Upper lobe of right lung (tissue), 1 donor: Measurements from ENCODE around the gene ATP12A. TPM values are rescaled to one million over a fixed set of nuclear protein-coding genes. Genes with fewer than 3 reads are reported as not detected.

Source experiments
- ATAC-seq: fragments of 200-7000 bp; cut with Tn5 transposase; one replicate; pipeline ENCODE4 v1.9.1; 2020; ENCODE audit warnings: mild to moderate bottlenecking, moderate library complexity
- DNase-seq: peaks from one replicate; pipeline ENCODE4 v3.0.0-alpha.2; 2020
- H3K27ac ChIP-seq: fragments of 200-600 bp; one replicate; pipeline ENCODE4 v1.8.0; 2022
- H3K27me3 ChIP-seq: fragments of 200-600 bp; one replicate; pipeline ENCODE4 v1.8.0; 2022; ENCODE audit warnings: mild to moderate bottlenecking
- H3K36me3 ChIP-seq: fragments of 200-600 bp; one replicate; pipeline ENCODE4 v1.8.0; 2022
- H3K4me1 ChIP-seq: fragments of 200-600 bp; one replicate; pipeline ENCODE4 v1.8.0; 2022
- H3K4me3 ChIP-seq: fragments of 200-600 bp; one replicate; pipeline ENCODE4 v1.8.0; 2022; ENCODE audit warnings: mild to moderate bottlenecking
- H3K9me3 ChIP-seq: fragments of 200-600 bp; one replicate; pipeline ENCODE4 v1.8.0; 2022
- CTCF ChIP-seq: fragments of 200-600 bp; IDR thresholded peaks from one replicate; pipeline ENCODE4 v1.8.0; 2022; ENCODE audit warnings: antibody characterized with exemption
- intact Hi-C: fragments of 100-400 bp; cut with DNase I; formaldehyde crosslinking; loops from one replicate; pipeline ENCODE4 v1.11.0; 2022
- total RNA-seq: library from RNA; stranded (reverse); fragmentation: NEBNext Ultra II Directional; extraction: Animal tissue kit (Norgen Biotek cat#: 25700); gene quantifications from one replicate; pipeline ENCODE4 v1.2.1, GENCODE V29; 2021
- donor health status: DM: no; HTN: yes; CAD: no; lungs with severe emphysema.

ATP12A gene
- total RNA-seq, 1 donor from 2014 or later = not detected

DNA sequence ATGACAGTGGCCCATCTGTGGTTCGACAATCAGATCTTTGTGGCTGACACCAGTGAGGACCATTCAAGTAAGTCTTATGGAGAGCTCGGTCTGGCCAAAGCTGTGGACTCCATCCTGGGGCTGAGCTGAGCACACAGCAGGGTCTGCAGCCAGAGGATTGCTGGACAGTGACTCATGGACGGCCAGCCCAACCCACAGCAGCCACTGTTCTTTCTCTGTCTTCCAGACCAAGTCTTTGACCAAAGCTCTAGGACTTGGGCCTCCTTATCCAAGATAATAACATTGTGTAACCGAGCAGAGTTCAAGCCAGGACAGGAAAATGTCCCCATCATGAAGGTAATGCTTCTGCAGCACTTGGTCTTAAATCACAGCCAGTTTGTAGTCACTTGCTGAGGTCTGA, 12.4 kb downstream of the ATP12A start:
- H3K4me3 ChIP-seq = no peak overlapping the region
- DNase-seq (peak; percentile 22), ATAC-seq (peak; percentile 4)
- H3K9me3 ChIP-seq = no peaks in the 10 kb centered on the region
- H3K27me3 ChIP-seq = no peaks in the 10 kb centered on the region
- H3K27ac ChIP-seq = no peak overlapping the region
- intact Hi-C loops = no loop called here
- H3K36me3 ChIP-seq = no peaks in the 10 kb centered on the region
- TF ChIP-seq CTCF = no peak
- H3K4me1 ChIP-seq = no peaks in the 10 kb centered on the region

DNA sequence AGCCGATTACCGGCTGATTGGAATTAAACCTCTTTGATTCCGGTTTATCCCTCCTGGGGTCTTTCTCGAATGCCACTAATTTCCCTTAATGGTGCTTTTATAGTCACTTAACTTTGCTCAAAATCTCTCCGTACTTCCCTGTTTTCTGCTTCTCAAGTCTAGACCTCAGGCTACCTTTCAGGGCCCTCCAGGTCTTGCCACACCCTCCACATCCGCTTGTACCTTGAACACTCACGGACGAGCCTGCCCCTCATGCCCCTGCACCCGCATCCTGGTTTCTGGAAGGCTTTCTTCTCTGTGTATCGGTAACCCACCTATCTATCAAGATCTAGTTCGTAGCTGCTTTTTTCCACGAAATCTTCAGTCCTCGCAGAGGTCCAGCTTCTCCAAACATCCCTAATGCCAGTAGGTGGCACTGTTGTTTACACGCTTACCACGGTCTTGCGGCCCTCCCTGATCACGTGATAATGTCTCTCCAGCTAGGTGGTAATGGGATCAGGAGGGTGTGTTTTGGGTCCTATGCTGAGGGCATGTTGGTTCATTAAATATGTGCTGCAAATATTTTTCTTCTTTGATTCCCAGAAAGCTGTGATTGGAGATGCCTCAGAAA, 13.8 kb downstream of the ATP12A start:
- no peak overlapping the region for H3K4me3 ChIP-seq
- intact Hi-C loops = no loop called here
- peak; percentile 86 for ATAC-seq
- no peaks in the 10 kb centered on the region for H3K9me3 ChIP-seq
- no peak overlapping the region for H3K27ac ChIP-seq
- no peaks in the 10 kb centered on the region for H3K36me3 ChIP-seq
- no peaks in the 10 kb centered on the region for H3K4me1 ChIP-seq
- TF ChIP-seq CTCF = peak; percentile 66
- H3K27me3 ChIP-seq = no peaks in the 10 kb centered on the region
- DNase-seq = peak; percentile 56

- TF ChIP-seq CTCF = no peak
- no peaks in the 10 kb centered on the region for H3K9me3 ChIP-seq
- no peak overlapping the region for H3K27ac ChIP-seq
- no peak overlapping the region for H3K4me3 ChIP-seq
- intact Hi-C loops = no loop called here
- no peaks in the 10 kb centered on the region for H3K4me1 ChIP-seq
- DNase-seq = peak; percentile 48
- no peak for ATAC-seq
- H3K36me3 ChIP-seq = no peaks in the 10 kb centered on the region
- no peaks in the 10 kb centered on the region for H3K27me3 ChIP-seq
These were observed 14.7 kb downstream of the ATP12A start for GRCh38 chr13:24694907-24695306.

DNA sequence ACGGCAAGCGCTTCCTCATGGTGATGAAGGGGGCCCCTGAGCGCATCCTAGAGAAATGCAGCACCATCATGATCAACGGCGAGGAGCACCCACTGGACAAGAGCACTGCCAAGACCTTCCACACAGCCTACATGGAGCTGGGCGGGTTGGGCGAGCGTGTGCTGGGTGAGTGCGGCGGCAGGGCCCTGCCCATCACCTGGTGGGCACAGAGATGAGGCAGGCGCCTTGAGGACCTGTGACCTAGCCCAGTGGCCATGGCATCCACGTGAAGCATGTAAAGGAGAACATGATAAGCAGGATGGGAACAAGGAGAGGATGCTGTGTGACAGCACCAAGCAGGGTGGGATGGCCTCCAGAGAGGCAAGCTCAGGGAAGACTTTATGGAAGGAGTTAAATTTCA, 18.5 kb downstream of the ATP12A start:
- DNase-seq (peak; percentile 26), ATAC-seq (no peak)

DNA sequence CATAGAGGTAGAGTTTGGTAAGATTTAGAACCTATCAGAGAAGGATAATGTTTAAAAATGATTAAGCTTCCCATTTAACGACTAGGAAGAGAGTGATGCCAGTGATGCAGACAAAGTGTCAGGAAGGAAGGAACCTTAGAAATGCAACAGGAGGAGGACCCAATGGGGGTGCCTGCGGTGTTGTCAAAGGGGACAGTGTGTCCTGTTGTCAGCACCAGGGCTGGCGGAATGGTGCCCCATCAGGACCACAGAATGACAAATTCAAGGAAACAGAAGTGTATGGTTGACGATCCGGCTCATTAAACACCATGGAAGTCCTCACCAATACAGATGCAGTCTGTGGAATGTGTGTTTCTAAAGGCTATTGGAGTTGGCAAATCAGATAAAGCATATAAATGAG, 19.3 kb downstream of the ATP12A start:
- no peak overlapping the region for H3K27ac ChIP-seq
- peak; percentile 3 for DNase-seq
- H3K4me1 ChIP-seq = no peaks in the 10 kb centered on the region
- no peaks in the 10 kb centered on the region for H3K27me3 ChIP-seq
- H3K36me3 ChIP-seq = no peaks in the 10 kb centered on the region
- ATAC-seq = no peak
- H3K9me3 ChIP-seq = no peaks in the 10 kb centered on the region
- H3K4me3 ChIP-seq = no peak overlapping the region
- intact Hi-C loops = no loop called here
- TF ChIP-seq CTCF = no peak

More for the DNA sequence above, 18.5 kb downstream of the ATP12A start:
- no peak overlapping the region for H3K27ac ChIP-seq
- intact Hi-C loops = no loop called here
- H3K9me3 ChIP-seq = no peaks in the 10 kb centered on the region
- no peaks in the 10 kb centered on the region for H3K27me3 ChIP-seq
- H3K4me3 ChIP-seq = no peak overlapping the region
- no peaks in the 10 kb centered on the region for H3K4me1 ChIP-seq
- TF ChIP-seq CTCF = no peak
- H3K36me3 ChIP-seq = no peaks in the 10 kb centered on the region

GRCh38 chr13:24700539-24700938, 20.3 kb downstream of the ATP12A start:
- intact Hi-C loops = no loop called here
- Histone ChIP-seq H3K27me3 (no peaks in the 10 kb centered on the region), H3K4me3 (no peak overlapping the region)

More at GRCh38 chr13:24700539-24700938, 20.3 kb downstream of the ATP12A start:
- Histone ChIP-seq H3K36me3 (no peaks in the 10 kb centered on the region), H3K9me3 (no peaks in the 10 kb centered on the region), H3K27ac (no peak overlapping the region), H3K4me1 (no peaks in the 10 kb centered on the region)
- no peak for TF ChIP-seq CTCF
- peak; percentile 8 for DNase-seq
- ATAC-seq = no peak
